GM18868 (cell line): Measurements from ENCODE around the gene OR6C1.
"Not testable (repeated sequence)": the region's sequence is repeated elsewhere in the genome, so short reads cannot be mapped to it uniquely, and the experiment has no call there.

Experiments
- ATAC-seq: cut with Tn5 transposase; IDR thresholded peaks from one replicate; pipeline ENCODE4 v1.9.1; 2021; ENCODE audit warnings: mild to moderate bottlenecking, moderate library complexity; ENCODE audit not compliant: unreplicated experiment

The OR6C1 gene

DNA sequence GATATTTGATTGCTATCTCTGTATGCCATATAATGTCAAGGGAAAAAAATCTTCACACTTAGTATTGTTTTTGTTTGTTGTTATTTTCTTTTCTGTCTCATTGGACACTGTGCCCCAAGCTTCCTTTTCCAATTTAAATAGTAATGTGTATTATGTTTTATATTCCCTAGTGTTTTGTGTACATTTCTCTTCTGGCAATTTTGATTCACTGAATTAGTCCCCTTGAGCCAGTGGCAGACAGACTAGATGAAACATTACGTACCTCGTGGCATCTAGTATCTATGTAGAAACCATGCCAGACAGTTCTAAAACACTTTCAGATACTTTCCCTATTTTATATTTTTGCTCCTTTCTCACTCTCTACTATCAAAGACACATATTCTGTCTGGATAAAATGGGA, at the start of gene OR6C1:
OR6C1 (plus strand) TSS at position 301 of the 400 bp plus-strand sequence. CDS start 6,257 bp downstream, outside the sequence.
- no peak for ATAC-seq

DNA sequence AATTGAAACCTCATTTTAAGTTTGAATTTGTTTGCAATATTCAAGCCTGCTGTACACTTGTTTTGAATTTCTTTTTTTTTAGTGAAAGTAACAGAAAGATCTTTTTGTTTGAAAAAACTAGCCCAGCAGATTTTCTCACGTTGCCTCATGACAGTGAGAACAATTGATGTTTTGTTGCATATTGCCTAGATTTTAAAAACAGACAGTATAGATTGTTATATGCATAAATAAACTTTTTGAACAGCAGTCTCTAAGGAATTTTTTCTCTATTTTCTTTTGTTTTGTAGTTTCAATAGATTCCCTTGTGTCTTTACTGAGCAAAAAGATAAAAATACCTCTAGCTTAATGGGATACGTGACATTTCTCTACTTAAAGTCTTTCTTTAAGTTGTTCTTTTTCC, 33.2 kb upstream of the OR6C1 start:
- no peak for ATAC-seq

DNA sequence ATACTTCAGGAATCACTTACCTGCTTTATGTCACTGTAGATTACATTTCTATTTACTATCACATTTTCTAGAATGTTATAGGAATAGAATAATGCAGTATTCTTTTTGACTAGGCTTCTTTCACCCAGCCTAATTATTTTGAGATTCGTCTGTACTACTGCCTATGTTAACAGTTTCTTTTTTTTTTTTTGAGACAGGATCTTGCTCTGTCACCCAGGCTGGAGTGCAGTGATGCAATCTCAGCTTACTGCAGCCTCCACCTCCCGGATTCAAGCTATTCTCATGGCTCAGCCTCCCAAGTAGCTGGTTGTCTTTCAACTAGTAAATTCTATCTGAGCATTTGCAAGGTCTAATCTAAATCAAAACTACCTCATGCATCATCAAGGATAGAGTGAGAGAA, 24.1 kb upstream of the OR6C1 start:
- no peak for ATAC-seq

DNA sequence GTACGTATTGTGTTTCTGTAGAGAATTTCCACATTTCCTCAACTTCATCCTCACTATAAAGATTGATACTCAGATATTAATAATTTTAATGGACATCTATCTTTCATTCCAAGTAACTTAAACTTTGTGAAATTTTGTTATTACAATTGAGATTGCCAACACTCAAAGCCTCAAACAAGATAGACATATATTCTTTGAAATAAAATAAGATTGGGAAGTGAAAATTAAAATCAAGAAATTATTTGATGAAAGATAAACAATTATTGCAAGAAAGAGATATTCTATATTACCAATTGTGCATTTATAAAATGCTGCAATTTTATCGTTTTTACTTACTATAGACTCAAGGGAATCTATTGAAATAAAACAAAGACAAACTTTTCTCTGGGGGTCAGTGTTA, 17.7 kb upstream of the OR6C1 start, which contains the start of gene OR6C6:
OR6C6 (minus strand) TSS at position 101 of the 400 bp plus-strand sequence. CDS start 1,337 bp downstream, outside the sequence.
- ATAC-seq, result no peak

DNA sequence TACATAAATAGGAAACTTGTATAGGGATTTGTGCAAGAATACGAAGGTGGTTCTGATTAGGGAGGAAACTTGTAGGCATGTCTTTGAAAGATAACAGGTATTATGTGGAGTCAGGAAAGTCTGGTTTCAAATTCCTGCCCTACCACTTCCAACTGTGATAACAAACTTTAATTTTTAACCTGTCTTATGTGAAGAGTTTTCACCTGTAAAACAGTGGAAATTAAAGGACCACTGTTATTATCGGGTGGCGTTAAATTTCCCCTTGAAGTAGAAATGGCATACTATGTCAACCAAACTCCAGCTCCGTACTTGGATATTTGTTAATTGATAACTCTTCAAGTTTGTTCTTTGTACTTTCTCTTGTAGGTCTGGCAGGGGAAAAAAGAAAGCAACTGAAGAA, 6.1 kb downstream of the OR6C1 start:
- ATAC-seq, result no peak

DNA sequence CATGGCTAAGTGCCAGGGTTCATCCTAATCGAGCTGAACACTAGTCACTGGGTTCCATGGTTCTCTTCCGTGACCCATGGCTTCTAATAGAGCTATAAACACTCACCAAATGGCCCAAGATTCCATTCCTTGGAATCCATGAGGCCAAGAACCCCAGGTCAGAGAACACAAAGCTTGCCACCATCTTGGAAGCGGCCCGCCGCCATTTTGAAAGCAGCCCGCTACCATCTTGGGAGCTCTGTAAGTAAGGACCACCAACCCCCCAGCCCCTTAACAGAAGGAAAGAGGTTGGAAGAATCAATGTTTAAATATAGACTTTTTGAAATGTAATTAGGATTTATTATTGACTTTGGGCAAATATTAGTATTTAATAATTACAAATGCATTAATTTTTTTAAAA, 11.7 kb downstream of the OR6C1 start:
- ATAC-seq, result not testable (repeated sequence)

DNA sequence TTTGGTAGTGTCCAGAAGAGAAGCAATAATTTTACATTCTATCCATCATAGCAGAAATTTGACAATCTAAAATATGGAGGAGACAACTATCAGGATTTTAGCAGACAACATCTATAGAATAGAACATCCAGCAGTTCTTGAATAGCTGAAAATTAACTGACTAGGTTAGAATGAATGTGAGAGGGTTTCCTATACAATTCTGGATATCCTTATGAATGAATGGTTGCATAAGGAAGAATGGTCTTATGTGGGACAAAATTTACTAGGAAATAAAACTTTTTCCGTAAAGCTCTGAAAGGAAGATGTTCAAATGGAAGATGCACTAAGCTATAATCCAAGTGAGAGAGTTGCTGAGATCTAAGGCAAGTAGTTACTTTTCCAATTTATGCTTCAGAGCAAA, 16.3 kb downstream of the OR6C1 start, which contains the start of gene OR6C3:
OR6C3 (plus strand) TSS at position 301 of the 400 bp plus-strand sequence. CDS start 955 bp downstream, outside the sequence.
- ATAC-seq, result no peak

DNA sequence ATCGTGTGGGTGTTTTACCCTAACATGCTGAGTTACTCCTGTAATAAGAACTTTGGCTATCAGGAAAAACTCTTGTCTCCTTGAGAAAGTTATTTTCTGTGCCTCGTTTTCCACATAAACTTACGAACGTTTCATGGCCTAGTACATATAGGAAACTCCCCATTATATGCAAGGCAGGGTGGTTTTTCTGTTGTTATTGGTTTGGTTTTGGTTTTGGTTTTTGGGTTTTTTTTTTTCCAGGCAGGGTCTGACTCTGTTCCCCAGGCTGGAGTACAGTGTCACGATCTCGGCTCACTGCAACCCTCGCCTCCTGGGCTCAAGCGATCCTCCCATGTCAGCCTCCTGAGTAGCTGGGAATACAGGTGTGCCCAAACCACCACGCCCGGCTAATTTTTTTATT, 21.9 kb downstream of the OR6C1 start:
- no peak for ATAC-seq

DNA sequence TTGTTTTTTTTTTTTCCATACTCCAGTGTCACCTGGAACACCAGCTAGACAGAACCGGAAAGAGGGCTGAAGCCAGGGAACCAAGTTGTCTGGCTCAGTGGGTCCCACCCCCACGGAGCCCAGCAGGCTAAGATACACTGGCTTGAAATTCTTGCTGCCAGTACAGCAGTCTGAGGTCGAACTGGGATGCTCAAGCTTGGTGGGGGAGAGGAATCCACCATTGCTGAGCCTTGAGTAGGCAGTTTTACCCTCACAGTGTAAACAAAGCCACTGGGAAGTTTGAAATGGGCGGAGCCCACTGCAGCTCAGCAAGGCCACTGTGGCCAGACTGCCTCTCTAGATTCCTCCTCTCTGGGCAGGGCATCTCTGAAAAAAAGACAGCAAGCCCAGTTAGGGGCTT, 41.2 kb downstream of the OR6C1 start:
- not testable (repeated sequence) for ATAC-seq

DNA sequence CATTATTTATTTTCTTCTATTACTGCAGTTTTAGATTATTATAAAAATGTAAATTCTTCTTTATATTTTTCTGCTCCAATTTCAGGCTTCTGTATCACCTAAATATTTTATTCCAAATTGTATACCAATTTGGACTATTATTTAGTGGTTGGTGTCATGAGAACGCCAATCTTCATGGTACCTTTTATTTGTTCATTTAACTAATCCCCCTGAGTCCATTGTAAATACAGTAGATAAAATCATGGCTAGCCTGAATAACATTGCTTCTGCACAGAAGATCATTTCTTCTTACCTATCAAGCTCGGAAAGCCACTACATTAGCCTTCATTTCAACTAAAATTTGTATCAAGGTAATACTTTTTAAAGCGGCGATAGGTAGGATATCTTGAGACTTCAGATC, 48.5 kb downstream of the OR6C1 start, which contains the start of gene OR6C75:
OR6C75 (plus strand) TSS at position 301 of the 400 bp plus-strand sequence. CDS start 2,136 bp downstream, outside the sequence.
- no peak for ATAC-seq

DNA sequence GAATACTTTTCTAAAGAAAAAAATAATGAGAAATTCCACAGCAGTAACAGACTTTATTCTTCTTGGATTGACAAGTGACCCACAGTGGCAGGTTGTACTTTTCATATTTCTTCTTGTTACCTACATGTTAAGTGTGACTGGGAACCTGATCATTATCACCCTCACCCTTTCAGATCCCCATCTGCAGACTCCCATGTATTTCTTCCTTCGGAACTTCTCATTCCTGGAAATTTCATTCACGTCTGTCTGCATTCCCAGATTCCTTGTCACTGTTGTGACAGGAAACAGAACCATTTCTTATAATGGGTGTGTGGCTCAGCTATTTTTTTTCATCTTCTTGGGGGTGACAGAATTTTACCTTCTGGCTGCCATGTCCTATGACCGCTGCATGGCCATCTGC, 50.9 kb downstream of the OR6C1 start:
- no peak for ATAC-seq
